ENCODE results near the gene OR51B6.
"Not testable (repeated sequence)": the region's sequence is repeated elsewhere in the genome, so short reads cannot be mapped to it uniquely, and the experiment has no call there.

Gene OR51B6

GRCh38 chr11:5351208-5351607 is at the start of gene OR51B6:
TSS of gene OR51B6 (plus strand) at chr11:5351508. CDS start at chr11:5351508, 0 bp downstream.
- no peak within 1 kb of the TSS for H3K27ac ChIP-seq
- no peak within 1 kb of the TSS for H3K4me3 ChIP-seq
- TF ChIP-seq CTCF (IDR thresholded peaks at IDR 0.05), result no peak

GRCh38 chr11:5301846-5302245 is 49.5 kb upstream of the OR51B6 start, which contains the start of gene OR51B4:
TSS of gene OR51B4 (minus strand) at chr11:5301946. CDS start at chr11:5301946, 0 bp downstream.
- TF ChIP-seq CTCF (IDR thresholded peaks at IDR 0.05), result no peak
- Histone ChIP-seq H3K4me3 (no peak within 1 kb of the TSS), H3K27ac (no peak within 1 kb of the TSS)
- DNase-seq (ENCODE audit: low spot score), result no peak

More at GRCh38 chr11:5351208-5351607, at the start of gene OR51B6:
- DNase-seq (ENCODE audit: low spot score), result no peak

GRCh38 chr11:5303626-5304025 is 47.7 kb upstream of the OR51B6 start:
- Histone ChIP-seq H3K27ac (no peak overlapping the region), H3K4me3 (no peak overlapping the region)
- no peak for TF ChIP-seq CTCF (IDR thresholded peaks at IDR 0.05)
- no peak for DNase-seq (ENCODE audit: low spot score)

- no peak overlapping the region for H3K27ac ChIP-seq
- no peak overlapping the region for H3K4me3 ChIP-seq
- TF ChIP-seq CTCF (IDR thresholded peaks at IDR 0.05), result no peak
- no peak for DNase-seq (ENCODE audit: low spot score)
These were observed 47.3 kb upstream of the OR51B6 start for GRCh38 chr11:5304046-5304445.

GRCh38 chr11:5307256-5308019 is 43.9 kb upstream of the OR51B6 start:
- no peak for DNase-seq (ENCODE audit: low spot score)
- Histone ChIP-seq H3K4me3 (no peak overlapping the region), H3K27ac (no peak overlapping the region)
- no peak for TF ChIP-seq CTCF (IDR thresholded peaks at IDR 0.05)

- Histone ChIP-seq H3K4me3 (no peak overlapping the region), H3K27ac (no peak overlapping the region)
- no peak for TF ChIP-seq CTCF (IDR thresholded peaks at IDR 0.05)
- DNase-seq (ENCODE audit: low spot score), result no peak
These were observed 40.9 kb upstream of the OR51B6 start for GRCh38 chr11:5310423-5310822.

- DNase-seq (ENCODE audit: low spot score); H3K27ac ChIP-seq; H3K4me3 ChIP-seq: not testable (repeated sequence)
These were observed 37.8 kb upstream of the OR51B6 start for GRCh38 chr11:5313326-5314023.

Measured in coronary artery (tissue), 2 donors.